GM12875 (cell line): ENCODE measurements around the gene FBRS.
"Not testable (repeated sequence)": the region's sequence is repeated elsewhere in the genome, so short reads cannot be mapped to it uniquely, and the experiment has no call there.

Source experiments
- H3K4me3 ChIP-seq: one replicate; pipeline ENCODE4 v1.5.1; 2011; ENCODE audit warnings: low read depth, low read length, control low read depth
- TF ChIP-seq, protein P1 (sequence below): IDR thresholded peaks from 2 replicates; pipeline ENCODE4 v1.5.1; 2011; ENCODE audit warnings: low read depth, mild to moderate bottlenecking, control low read depth, inconsistent platforms, low read length, moderate library complexity, borderline replicate concordance; ENCODE audit not compliant: insufficient read depth

FBRS gene

DNA sequence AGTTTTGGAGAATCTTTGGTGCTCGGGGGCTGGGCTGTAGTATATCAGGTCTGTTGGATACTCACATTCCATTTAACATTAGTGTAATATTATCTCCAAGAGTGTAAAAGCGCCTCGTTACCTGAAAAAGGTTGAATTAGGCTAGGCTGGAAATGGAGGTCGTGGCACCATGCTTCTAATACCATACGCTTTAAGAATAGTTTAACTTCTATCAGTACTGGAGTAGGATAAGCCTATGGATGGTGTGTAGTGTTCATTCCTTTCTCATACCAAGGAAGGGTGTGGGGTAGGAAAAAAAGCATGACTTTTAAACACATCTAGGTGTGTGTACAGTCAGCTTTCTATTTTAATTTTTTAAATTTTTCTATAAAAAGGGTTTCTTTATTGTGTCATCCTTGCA, 42.7 kb downstream of the FBRS start:
- TF ChIP-seq, protein P1, sequence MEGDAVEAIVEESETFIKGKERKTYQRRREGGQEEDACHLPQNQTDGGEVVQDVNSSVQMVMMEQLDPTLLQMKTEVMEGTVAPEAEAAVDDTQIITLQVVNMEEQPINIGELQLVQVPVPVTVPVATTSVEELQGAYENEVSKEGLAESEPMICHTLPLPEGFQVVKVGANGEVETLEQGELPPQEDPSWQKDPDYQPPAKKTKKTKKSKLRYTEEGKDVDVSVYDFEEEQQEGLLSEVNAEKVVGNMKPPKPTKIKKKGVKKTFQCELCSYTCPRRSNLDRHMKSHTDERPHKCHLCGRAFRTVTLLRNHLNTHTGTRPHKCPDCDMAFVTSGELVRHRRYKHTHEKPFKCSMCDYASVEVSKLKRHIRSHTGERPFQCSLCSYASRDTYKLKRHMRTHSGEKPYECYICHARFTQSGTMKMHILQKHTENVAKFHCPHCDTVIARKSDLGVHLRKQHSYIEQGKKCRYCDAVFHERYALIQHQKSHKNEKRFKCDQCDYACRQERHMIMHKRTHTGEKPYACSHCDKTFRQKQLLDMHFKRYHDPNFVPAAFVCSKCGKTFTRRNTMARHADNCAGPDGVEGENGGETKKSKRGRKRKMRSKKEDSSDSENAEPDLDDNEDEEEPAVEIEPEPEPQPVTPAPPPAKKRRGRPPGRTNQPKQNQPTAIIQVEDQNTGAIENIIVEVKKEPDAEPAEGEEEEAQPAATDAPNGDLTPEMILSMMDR = no peak

GRCh38 chr16:30703071-30703470, 44.8 kb downstream of the FBRS start:
- H3K4me3 ChIP-seq = not testable (repeated sequence)

More for the DNA sequence above, 42.7 kb downstream of the FBRS start:
- no peak overlapping the region for H3K4me3 ChIP-seq

DNA sequence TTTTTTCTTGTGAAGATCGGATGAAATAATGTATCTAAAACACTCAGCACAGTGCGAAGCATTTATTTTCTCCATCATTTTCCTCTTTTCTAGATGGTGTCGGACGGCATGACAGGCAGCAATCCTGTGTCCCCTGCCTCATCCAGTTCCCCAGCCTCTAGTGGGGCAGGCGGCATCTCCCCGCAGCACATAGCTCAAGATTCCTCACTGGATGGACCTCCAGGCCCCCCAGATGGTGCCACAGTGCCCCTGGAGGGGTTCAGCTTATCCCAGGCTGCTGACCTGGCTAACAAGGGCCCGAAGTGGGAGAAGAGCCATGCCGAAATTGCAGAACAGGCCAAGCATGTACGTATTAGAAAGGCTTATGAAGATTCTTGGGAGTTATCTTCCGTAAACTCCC, 45.7 kb downstream of the FBRS start:
- TF ChIP-seq, protein P1 = no peak
- H3K4me3 ChIP-seq = no peak overlapping the region

DNA sequence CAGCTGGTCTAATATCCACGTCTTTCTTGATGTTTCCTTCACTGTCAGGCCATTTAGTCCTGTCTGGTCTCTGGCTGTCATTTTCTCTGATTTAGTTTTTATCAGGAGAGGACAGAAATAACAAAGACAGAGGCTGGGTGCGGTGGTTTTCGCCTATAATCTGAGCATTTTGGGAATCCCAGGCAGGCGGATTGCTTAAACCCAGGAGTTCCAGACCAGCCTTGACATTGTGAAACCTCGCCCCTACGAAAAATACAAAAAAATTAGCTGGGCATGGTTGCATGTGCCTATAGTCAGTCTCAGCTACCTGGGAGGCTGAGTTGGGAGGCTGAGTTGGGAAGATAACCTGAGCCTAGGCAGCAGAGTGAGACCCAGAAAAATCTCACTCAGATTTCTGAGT, 47.8 kb downstream of the FBRS start:
- H3K4me3 ChIP-seq = no peak overlapping the region
- TF ChIP-seq, protein P1 = no peak

GRCh38 chr16:30710971-30711370, 52.7 kb downstream of the FBRS start:
- TF ChIP-seq, protein P1 = no peak
- H3K4me3 ChIP-seq = no peak overlapping the region

DNA sequence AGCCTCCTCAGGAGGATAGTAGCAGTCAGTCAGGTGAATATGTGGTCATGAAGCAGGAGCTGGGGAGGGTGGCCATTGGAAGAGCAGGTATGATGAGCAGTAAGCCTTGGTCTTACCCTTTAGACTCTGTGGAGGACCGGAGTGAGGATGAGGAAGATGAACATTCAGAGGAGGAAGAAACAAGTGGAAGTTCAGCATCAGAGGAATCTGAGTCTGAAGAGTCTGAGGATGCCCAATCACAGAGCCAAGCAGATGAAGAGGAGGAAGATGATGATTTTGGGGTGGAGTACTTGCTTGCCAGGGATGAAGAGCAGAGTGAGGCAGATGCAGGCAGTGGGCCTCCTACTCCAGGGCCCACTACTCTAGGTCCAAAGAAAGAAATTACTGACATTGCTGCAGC, 53.5 kb downstream of the FBRS start:
- H3K4me3 ChIP-seq = no peak overlapping the region
- TF ChIP-seq, protein P1 = no peak

GRCh38 chr16:30715750-30716445, 57.7 kb downstream of the FBRS start:
- no peak overlapping the region for H3K4me3 ChIP-seq
- TF ChIP-seq, protein P1 = no peak
